GM12878 (cell line): ENCODE results near the gene TMEM201. TPM values are rescaled to one million over a fixed set of nuclear protein-coding genes. Genes with fewer than 3 reads are reported as not detected.
A peak's percentile ranks its signal among the peaks of the same experiment; 100 is the strongest.

Source experiments
- ATAC-seq: fragments of 200-7000 bp; cut with Tn5 transposase; 3 replicates; pipeline ENCODE4 v1.9.1; 2020; ENCODE audit warnings: mild to moderate bottlenecking, moderate library complexity
- BruUV-seq: library from RNA; stranded (reverse); fragments of 400-500 nt; replicated peaks from 2 replicates; lab custom pipeline; 2021; lab: Mats Ljungman, UMichigan
- CTCF ChIA-PET: fragments of 300-600 bp; sonication (Branson Sonifier 250); formaldehyde crosslinking; extraction: SDS; loops from one replicate; lab custom pipeline; 2021; ENCODE audit warnings: inconsistent platforms; lab: Yijun Ruan, JAX
- POLR2A ChIA-PET: fragments of 350-600 bp; formaldehyde crosslinking; extraction: SDS; loops from one replicate; lab custom pipeline; 2021; ENCODE audit warnings: inconsistent platforms; lab: Charles Lee
- RAD21 ChIA-PET: fragments of 300-600 bp; sonication (Branson Sonifier 250); formaldehyde crosslinking; loops from one replicate; lab custom pipeline; 2023; ENCODE audit warnings: antibody characterized with exemption; ENCODE audit not compliant: unreplicated experiment; lab: Charles Lee
- SMC1A ChIA-PET: fragments of 300-600 bp; sonication (Branson Sonifier 250); formaldehyde crosslinking; loops from one replicate; lab custom pipeline; 2023; ENCODE audit not compliant: unreplicated experiment, uncharacterized antibody; lab: Charles Lee
- DNase-seq: peaks from one replicate; pipeline ENCODE4 v3.0.0-alpha.2; 2011; ENCODE audit warnings: low read depth, low spot score
- FAIRE-seq: peaks from 3 replicates; lab custom pipeline; 2011; peaks lifted over from hg19 to GRCh38; lab: Jason Lieb, UNC
- H2AFZ ChIP-seq: 2 replicates; pipeline ENCODE4 v1.6.0; 2011; ENCODE audit warnings: low read depth, low read length, control low read depth; ENCODE audit not compliant: control insufficient read depth
- H3K27ac ChIP-seq: 2 replicates; pipeline ENCODE4 v1.5.1; 2011; ENCODE audit warnings: control low read depth; ENCODE audit not compliant: control insufficient read depth, insufficient read depth
- H3K27me3 ChIP-seq, 2 experiments: replicated peaks in 1 of 2; 2 replicates each; pipeline versions ENCODE4 v1.6.0 to v1.6.1; 2011; ENCODE audit warnings: low read length in 1 of 2; ENCODE audit not compliant: control insufficient read depth in 2 of 2, insufficient read depth in 2 of 2
- H3K36me3 ChIP-seq, 2 experiments: 2 replicates each; pipeline ENCODE4 v1.5.1; 2011; ENCODE audit warnings: low read length in 1 of 2; ENCODE audit not compliant: control insufficient read depth in 2 of 2, insufficient read depth in 2 of 2
- H3K4me1 ChIP-seq: 2 replicates; pipeline ENCODE4 v1.6.1; 2011; ENCODE audit warnings: mild to moderate bottlenecking, low read length, moderate library complexity, mixed read lengths; ENCODE audit not compliant: control insufficient read depth, insufficient read depth
- H3K4me2 ChIP-seq: 2 replicates; pipeline ENCODE4 v1.6.0; 2011; ENCODE audit warnings: control low read depth; ENCODE audit not compliant: control insufficient read depth, insufficient read depth
- H3K4me3 ChIP-seq: fragments of 200-600 bp; sonication (generic); 2 replicates; pipeline ENCODE4 v1.5.1; 2016
- H3K79me2 ChIP-seq: 2 replicates; pipeline ENCODE4 v1.6.0; 2011; ENCODE audit warnings: low read length; ENCODE audit not compliant: control insufficient read depth, insufficient read depth
- H3K9ac ChIP-seq: 2 replicates; pipeline ENCODE4 v1.8.0; 2011; ENCODE audit warnings: low read length, control low read depth, mixed read lengths; ENCODE audit not compliant: control insufficient read depth, insufficient read depth
- H3K9me3 ChIP-seq: replicated peaks from 3 replicates; pipeline ENCODE4 v1.5.1; 2011; ENCODE audit warnings: mild to moderate bottlenecking, low read length; ENCODE audit not compliant: control insufficient read depth, insufficient read depth
- H4K20me1 ChIP-seq: 2 replicates; pipeline ENCODE4 v1.6.0; 2011; ENCODE audit not compliant: control insufficient read depth, insufficient read depth
- CHD4 ChIP-seq: fragments of 200-600 bp; sonication (generic); IDR thresholded peaks from 2 replicates; pipeline ENCODE4 v1.6.1; 2016; ENCODE audit warnings: mild to moderate bottlenecking
- DPF2 ChIP-seq: fragments of 450-650 bp; IDR thresholded peaks from 2 replicates; pipeline ENCODE4 v1.6.1; 2017; ENCODE audit warnings: mild to moderate bottlenecking
- EED ChIP-seq: sonication (generic); IDR thresholded peaks from 2 replicates; pipeline ENCODE4 v1.6.1; 2016; ENCODE audit warnings: antibody characterized with exemption, low read depth
- GATAD2B ChIP-seq: fragments of 450-650 bp; conservative IDR thresholded peaks from 2 replicates; pipeline ENCODE4 v1.6.1; 2017; ENCODE audit warnings: low read depth, mild to moderate bottlenecking, moderate library complexity
- LARP7 ChIP-seq: fragments of 450-650 bp; IDR thresholded peaks from 2 replicates; pipeline ENCODE4 v1.6.1; 2017; ENCODE audit warnings: mild to moderate bottlenecking
- RUNX3 ChIP-seq: IDR thresholded peaks from 2 replicates; pipeline ENCODE4 v1.6.1; 2012; ENCODE audit warnings: low read length, inconsistent platforms
- SPI1 ChIP-seq: IDR thresholded peaks from 2 replicates; pipeline ENCODE4 v1.6.1; 2011; ENCODE audit warnings: low read depth, mild to moderate bottlenecking, low read length, moderate library complexity, borderline replicate concordance; ENCODE audit not compliant: insufficient read depth
- TCF7 ChIP-seq: IDR thresholded peaks from 2 replicates; pipeline ENCODE4 v1.6.1; 2014; ENCODE audit warnings: antibody characterized with exemption, borderline replicate concordance
- WGBS: methylation state at CpG from one replicate; pipeline ENCODE4 v1.1.6; 2016; ENCODE audit warnings: low lambda C conversion rate; ENCODE audit not compliant: insufficient replicate concordance, insufficient coverage; ENCODE audit errors: missing lambda C conversion rate; 5-methylcytosine and 5-hydroxymethylcytosine counted together
- in situ Hi-C: fragments of 300-500 bp; cut with MboI; formaldehyde crosslinking; loops from 9 replicates; pipeline ENCODE4 v1.14.3; 2018; ENCODE audit warnings: mixed read lengths
- intact Hi-C: fragments of 100-400 bp; cut with micrococcal nuclease; formaldehyde crosslinking; loops from one replicate; pipeline ENCODE4 v1.14.2; 2022; ENCODE audit not compliant: unreplicated experiment
- polyA plus RNA-seq, 11 experiments: library from polyadenylated mRNA; depleted of rRNA in 4 of 11; unstranded in 6 of 11; stranded (reverse) in 5 of 11; fragments of >200 nt; fragmentation: Nextera tagmentation in 4 of 11; fragmentation: Illumina TruSeq in 1 of 11; extraction: Ambion mirVana in 4 of 11; extraction: Trizol in 1 of 11; gene quantifications; 1 replicate in 1 of 11; 2 replicates in 10 of 11; pipeline versions ENCODE4 v1.2.1 to v1.2.3, GENCODE V29; 2011 to 2016; ENCODE audit warnings: inconsistent platforms in 2 of 11, missing spikeins in 2 of 11, low read depth in 1 of 11
- total RNA-seq, 4 experiments: library from RNA; depleted of rRNA in 3 of 4; stranded (reverse); fragments of >200 nt in 3 of 4; fragmentation: Illumina TruSeq in 1 of 4; extraction: Trizol in 1 of 4; gene quantifications; 2 replicates each; pipeline versions ENCODE4 v1.2.1 to v1.2.3, GENCODE V29; 2013 to 2021
- TF ChIP-seq, protein P1 (sequence below): fragments of 450-650 bp; IDR thresholded peaks from 2 replicates; pipeline ENCODE4 v1.6.1; 2018; ENCODE audit warnings: mild to moderate bottlenecking, low read depth, moderate library complexity; ENCODE audit not compliant: partially characterized antibody
- TF ChIP-seq, protein P2 (sequence below): IDR thresholded peaks from 2 replicates; pipeline ENCODE4 v1.6.1; 2012; ENCODE audit warnings: low read length, inconsistent platforms

Gene TMEM201
- total and polyA plus RNA-seq, 10 of the 15 experiments (the other 5 are each of a cell fraction or from before 2014, with no cell fraction given) = 0.13 to 26.6 (median 6.1) TPM

DNA sequence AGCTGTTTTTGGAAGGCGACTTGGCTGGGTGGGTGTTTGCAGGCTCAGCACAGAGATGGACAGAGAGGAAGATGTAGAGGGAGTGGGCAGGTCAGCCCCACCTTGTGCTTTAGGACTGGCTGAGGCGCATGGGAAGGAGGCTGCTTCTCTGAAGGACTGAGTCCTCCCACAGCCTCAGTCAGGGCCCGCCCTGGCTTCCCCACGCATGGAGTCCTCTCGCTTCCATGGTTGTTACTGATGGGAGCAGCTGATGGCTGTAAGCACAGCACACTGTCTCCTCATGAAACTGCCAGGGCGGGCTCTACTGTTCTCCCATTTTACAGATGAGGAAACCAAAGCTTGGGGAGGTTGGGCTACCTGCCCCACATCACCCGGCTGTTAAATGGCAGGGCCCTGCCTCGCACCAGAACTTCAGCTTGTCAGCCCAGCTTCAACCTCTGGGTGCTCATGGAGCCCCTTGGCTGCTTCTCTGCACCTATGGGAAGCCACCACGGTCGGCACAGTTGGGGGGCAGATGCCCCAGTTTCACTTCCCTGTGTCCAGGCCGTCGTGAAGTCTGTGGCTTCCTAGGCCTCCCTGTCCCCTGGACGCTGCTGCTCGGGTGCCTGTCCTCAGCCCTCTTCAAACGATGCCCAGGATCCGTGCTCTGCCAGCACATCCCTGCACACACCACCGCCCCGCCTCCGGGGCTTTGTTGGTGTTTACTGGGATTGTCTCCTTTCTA, 2.4 kb downstream of the TMEM201 start:
- FAIRE-seq (no peak), DNase-seq (no peak), ATAC-seq (peak; percentile 31)
- Histone ChIP-seq H3K27ac (peak overlapping the region; percentile 3; the same call in 1 of the 2 replicates), H2AFZ (no peak overlapping the region), H3K4me1 (peaks cover 28% of the 10 kb centered on the region), H3K9ac (no peak overlapping the region), H4K20me1 (peaks cover 3% of the 10 kb centered on the region; the same call in 1 of the 2 replicates), H3K79me2 (peaks cover 54% of the 10 kb centered on the region), H3K9me3 (no peaks in the 10 kb centered on the region), H3K4me3 (peak overlapping the region; percentile 73), H3K36me3 (no peaks in the 10 kb centered on the region; a peak in 2 of 4 replicates), H3K4me2 (peak overlapping the region; percentile 95), H3K27me3 (no peaks in the 10 kb centered on the region)
- intact Hi-C loops (no loop called here), in situ Hi-C loops (no loop called here)
- TF ChIP-seq SPI1 = peak; percentile 79
- no peak for TF ChIP-seq LARP7
- 0 out of 2 replicates have a peak, but pooled peaks have one; percentile 27 for TF ChIP-seq GATAD2B
- no peak for TF ChIP-seq TCF7
- TF ChIP-seq RUNX3 = 0 out of 2 replicates have a peak, but pooled peaks have one; percentile 4
- TF ChIP-seq EED = 0 out of 2 replicates have a peak, but pooled peaks have one; percentile 18
- TF ChIP-seq CHD4 = no peak
- TF ChIP-seq, protein P1, sequence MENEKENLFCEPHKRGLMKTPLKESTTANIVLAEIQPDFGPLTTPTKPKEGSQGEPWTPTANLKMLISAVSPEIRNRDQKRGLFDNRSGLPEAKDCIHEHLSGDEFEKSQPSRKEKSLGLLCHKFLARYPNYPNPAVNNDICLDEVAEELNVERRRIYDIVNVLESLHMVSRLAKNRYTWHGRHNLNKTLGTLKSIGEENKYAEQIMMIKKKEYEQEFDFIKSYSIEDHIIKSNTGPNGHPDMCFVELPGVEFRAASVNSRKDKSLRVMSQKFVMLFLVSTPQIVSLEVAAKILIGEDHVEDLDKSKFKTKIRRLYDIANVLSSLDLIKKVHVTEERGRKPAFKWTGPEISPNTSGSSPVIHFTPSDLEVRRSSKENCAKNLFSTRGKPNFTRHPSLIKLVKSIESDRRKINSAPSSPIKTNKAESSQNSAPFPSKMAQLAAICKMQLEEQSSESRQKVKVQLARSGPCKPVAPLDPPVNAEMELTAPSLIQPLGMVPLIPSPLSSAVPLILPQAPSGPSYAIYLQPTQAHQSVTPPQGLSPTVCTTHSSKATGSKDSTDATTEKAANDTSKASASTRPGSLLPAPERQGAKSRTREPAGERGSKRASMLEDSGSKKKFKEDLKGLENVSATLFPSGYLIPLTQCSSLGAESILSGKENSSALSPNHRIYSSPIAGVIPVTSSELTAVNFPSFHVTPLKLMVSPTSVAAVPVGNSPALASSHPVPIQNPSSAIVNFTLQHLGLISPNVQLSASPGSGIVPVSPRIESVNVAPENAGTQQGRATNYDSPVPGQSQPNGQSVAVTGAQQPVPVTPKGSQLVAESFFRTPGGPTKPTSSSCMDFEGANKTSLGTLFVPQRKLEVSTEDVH = no peak
- TF ChIP-seq, protein P2, sequence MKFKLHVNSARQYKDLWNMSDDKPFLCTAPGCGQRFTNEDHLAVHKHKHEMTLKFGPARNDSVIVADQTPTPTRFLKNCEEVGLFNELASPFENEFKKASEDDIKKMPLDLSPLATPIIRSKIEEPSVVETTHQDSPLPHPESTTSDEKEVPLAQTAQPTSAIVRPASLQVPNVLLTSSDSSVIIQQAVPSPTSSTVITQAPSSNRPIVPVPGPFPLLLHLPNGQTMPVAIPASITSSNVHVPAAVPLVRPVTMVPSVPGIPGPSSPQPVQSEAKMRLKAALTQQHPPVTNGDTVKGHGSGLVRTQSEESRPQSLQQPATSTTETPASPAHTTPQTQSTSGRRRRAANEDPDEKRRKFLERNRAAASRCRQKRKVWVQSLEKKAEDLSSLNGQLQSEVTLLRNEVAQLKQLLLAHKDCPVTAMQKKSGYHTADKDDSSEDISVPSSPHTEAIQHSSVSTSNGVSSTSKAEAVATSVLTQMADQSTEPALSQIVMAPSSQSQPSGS = no peak
- TF ChIP-seq DPF2 = 0 out of 2 replicates have a peak, but pooled peaks have one; percentile 27
- ChIA-PET SMC1A (interaction anchor here (0.9 to 1.0 kb wide), 2 partner anchors 38 to 95 kb away, joined by 3 read pairs; no protein-coding TSS in a partner anchor), POLR2A (interaction anchor here (0.6 to 1.6 kb wide), 3 partner anchors 24 to 64 kb away, joined by 3 to 8 read pairs (median 6); no protein-coding TSS in a partner anchor), CTCF (interaction anchor here (0.5 to 4.9 kb wide), 6 partner anchors 26 to 196 kb away, joined by 3 to 37 read pairs (median 3); no protein-coding TSS in a partner anchor), RAD21 (interaction anchor here (1.6 to 2.9 kb wide), 2 partner anchors 24 to 35 kb away, joined by 3 to 13 read pairs; no protein-coding TSS in a partner anchor)
- BruUV-seq = no TSS peak
- WGBS = 62% methylated on average over 19 of the region's 19 CpGs
